Measurements from ENCODE around the gene ALPK1.

GRCh38 chr4:112377171-112377570 lies 80.0 kb downstream of the ALPK1 start:
- TF ChIP-seq CTCF (IDR thresholded peaks at IDR 0.05) (no peak), USF2 (IDR thresholded peaks at IDR 0.05; ENCODE audit: borderline replicate concordance, low read depth, low read length) (no peak), FOXJ3 (CRISPR knock-in tag; IDR thresholded peaks at IDR 0.05) (no peak), SMC3 (IDR thresholded peaks at IDR 0.05; ENCODE audit: low read depth, low read length) (no peak), NRF1 (IDR thresholded peaks at IDR 0.05; ENCODE audit: low read depth, low read length) (no peak), RAD21 (IDR thresholded peaks at IDR 0.05; ENCODE audit: low read length) (no peak), YY1 (IDR thresholded peaks at IDR 0.05; ENCODE audit: low read depth) (no peak), FOXM1 (IDR thresholded peaks at IDR 0.05; ENCODE audit: low read depth) (no peak), EZH2phosphoT487 (IDR thresholded peaks at IDR 0.05; ENCODE audit: borderline replicate concordance, low read depth) (no peak), IRF3 (IDR thresholded peaks at IDR 0.05; ENCODE audit: low read depth, low read length) (no peak), POLR2AphosphoS5 (IDR thresholded peaks at IDR 0.05; ENCODE audit: low read depth, low read length) (no peak), GABPA (IDR thresholded peaks at IDR 0.05; ENCODE audit: low read depth) (no peak)
